HG03196 (cell line): ENCODE data around the gene NID1.
"Not testable (repeated sequence)": the region's sequence is repeated elsewhere in the genome, so short reads cannot be mapped to it uniquely, and the experiment has no call there.

ENCODE experiments used
- ATAC-seq: cut with Tn5 transposase; IDR thresholded peaks from one replicate; pipeline ENCODE4 v1.9.1; 2021; ENCODE audit not compliant: unreplicated experiment

NID1 gene

DNA sequence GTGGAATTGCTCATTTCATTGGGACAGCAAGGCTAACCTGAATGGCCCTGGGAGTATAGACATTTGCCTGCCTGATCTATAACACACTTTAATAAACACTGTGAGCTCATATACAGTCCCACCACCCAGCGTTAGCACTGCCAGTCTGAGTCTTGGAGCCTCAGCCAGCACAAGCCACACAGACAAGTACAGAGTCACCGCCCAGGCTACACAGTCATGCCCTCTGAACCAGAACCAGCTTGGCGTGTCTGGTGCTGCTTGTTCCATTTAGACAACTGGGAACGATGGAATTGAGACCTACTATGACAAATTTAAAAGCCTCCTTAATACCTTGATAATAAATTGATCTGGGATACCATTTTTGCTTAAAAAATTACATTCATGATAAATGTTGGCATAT is 31.6 kb downstream of the NID1 start:
- no peak for ATAC-seq

DNA sequence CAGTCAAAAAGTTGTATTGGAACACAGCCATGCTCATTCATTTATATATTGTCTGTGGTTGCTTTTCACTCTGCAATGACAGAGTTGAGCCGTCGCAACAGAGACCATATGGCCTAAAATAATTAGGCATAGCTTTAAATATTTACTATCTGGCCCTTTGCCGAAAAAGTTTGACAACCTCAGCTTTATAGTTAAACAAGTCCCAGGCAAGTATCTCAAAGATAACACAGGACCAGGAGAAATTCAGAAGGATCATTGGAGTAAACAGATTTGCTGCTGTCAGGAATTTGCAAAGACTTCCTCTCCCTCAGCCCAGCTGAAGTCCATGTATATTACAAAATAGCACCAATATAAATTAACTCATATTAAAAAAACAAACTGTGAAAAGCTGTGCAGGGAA is 34.4 kb downstream of the NID1 start:
- no peak for ATAC-seq

DNA sequence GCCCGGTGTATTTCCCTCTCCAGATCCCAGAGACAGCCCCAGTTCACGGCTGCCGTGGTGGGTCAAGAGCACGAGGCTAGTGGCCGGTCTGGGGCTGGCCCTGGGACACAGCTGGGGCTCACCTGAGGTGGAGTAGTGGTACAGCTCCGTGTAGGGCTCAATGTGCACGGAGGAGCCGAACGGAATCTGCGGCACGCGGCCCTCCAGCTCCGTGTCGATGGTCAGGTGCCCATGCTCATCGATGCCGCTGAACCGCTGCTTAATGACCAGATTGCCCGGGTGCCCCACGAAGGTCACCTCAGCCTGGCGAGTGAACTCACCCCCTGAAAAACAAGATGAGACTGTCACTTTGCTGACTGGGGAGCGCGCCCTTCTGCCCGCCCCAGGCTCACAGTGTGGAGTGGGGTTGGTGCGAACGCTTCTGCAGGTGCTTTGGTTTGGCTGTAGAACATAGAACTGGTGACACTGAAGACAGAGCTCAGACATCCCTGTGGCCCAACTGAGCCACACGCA is 35.4 kb downstream of the NID1 start:
- no peak for ATAC-seq

DNA sequence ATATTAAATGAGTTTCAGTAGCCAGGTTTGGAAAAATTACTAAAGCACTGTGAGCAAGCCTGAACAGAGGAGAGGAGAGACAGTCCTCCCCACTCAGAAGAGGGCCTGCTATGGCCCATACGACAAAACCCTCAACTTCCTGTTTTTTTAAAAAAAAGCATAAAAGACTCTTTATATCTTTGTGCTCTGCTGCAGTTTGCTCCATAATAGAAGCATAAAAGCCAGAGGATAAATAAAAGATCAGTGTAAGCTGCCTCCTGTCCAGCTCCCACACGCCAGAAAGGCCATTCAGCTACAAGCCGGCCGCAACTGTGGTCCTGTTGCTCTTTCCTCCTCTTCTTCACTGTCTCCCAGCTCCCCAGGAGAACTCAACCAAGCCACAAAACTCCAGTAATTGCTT is 37.8 kb downstream of the NID1 start:
- no peak for ATAC-seq

DNA sequence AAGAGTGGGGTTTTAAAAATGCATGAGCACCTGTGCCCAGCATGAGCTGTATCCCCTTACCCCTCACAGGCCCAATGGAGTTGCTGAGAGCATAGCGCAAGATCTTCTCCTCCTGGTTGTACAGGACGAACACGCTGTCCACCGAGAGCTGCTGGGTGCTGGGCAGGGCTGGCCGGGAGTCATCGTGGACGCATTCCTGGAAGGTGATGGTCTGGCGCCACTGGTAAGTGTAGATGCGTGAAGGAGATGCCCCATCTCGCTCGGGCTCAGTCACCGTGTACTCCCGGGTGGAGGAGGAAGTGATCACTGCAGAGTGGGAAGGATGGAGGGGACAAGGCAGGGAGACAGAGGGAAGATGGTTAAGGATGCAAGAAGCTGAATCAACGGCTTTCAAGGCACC is 39.1 kb downstream of the NID1 start:
- ATAC-seq: no peak

- no peak for ATAC-seq
Measured at GRCh38 chr1:236024641-236025040, 40.2 kb downstream of the NID1 start.

DNA sequence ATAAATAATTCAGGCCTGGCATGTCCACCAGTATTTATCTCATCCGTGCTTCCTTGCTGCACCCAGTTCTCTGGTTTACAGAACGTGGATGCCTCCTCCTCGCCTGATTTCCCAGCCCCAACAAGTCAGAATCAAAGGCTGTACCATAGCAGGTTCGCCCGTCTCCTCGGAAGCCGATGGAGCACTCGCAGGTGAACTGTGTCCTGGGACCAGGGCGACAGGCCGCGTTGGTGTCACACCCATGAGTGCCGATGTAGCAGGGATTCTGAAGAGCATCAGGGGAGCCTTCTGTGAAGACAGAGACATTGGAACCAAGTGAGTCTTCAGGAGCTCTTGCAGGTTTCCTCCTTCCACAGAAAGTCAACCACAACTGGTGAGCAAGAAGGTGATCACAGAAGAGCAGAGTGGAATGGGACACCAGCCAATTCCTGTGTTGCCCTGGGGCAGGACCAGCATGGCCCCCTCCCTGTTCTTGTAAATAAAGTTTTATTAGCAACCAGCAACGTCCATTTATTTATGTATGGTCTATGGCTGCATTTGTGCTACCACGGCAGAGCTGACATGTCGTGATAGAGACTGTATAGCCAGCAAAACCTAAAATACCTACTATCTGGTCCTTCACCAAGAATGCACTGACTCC is 40.8 kb downstream of the NID1 start:
- no peak for ATAC-seq

DNA sequence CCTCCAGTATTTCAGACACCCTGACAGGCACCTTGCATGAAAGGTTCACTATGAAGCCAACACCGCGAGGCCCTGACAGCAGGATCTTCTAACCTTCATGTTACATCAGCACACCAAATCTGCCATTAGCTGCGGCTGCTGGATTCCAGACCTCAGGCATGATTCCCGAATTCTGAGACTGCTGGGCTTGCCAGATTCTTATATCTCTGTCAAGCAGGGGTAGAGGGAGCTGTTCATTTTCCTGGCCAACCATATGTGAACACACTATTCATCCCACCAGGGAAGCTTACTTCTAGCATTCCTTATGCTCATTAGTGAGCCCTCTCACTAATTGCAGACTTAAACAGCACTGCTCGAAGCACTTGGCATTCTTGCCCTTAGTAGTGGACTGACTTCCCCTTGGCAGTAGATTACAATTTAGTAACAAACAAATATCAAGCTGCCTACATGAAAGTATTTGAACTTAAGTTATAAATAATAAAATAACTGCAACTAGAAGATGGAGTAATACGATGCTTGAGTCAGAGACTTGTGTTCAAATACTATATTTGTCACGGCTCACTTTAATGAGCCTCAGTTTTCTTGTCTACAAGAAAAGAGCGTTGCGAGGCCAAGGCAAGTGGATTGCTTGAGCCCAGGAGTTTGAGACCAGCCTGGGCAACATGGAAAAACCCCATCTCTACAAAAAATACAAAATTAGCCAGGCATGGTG is 43.3 kb downstream of the NID1 start:
- no peak for ATAC-seq

DNA sequence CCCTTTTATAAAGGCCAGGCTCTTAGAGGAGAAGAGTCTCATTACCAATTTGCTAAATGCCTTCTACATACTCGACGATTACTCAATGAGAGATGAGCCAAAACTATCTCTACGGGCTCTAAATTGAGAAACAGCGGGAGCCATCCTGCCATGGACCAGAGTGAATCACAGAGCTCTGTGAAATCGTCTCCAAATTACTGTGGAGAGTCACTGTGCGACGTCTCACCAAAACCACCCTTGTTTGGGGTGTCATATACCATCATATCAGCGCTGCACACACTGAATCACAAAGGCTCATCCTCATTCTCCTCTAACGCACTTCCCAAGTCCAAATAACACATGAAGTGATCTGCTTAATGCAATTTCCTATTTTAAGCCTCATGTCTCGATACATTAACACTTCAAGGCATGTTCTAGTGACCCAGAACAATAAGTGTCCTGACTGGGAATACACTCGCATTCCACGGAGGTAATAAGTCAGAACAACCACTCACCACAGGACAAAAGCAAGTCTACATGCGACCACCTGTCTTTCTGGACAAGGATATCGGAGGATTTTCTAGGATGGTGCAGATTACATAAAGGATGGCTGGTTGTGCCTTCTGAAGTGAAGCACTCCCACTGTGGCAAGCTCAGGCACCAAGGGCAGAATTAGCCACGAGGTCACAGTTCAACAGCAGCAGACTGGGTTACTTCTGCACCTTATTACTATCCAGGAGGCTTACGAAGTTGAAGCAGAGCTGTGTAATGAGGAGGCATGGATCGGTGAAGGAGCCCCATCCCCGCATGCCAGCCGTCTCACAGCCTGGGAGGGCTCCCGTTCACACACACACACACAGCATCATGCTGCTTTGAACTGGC is 44.3 kb downstream of the NID1 start:
- ATAC-seq: no peak

DNA sequence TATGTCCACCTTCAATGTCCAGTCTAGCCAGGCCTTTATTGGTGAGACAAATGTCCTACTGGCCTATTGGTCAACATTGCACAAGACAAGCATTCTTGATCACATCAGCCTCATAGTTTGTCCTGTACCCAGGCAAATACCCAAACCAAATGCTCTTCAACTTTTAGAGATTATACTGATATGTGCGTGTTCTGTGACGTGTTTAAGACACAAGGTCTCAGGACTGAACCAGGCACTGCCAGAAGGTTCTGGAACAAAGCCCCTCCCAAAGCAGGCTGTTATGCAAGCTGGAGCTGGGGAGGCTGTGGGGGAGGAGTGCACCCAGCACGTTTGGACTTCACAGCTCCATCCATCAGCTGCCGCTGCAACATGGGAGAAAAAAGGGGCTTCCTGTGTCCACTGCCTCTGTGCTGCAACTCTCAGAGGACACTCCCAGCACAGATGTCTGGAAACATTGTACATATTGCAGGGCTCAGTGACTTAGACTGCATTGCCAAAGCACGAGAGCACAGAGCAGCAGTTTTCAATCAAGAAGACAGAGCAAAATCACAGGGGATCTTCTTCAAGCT is 45.9 kb downstream of the NID1 start:
- no peak for ATAC-seq

DNA sequence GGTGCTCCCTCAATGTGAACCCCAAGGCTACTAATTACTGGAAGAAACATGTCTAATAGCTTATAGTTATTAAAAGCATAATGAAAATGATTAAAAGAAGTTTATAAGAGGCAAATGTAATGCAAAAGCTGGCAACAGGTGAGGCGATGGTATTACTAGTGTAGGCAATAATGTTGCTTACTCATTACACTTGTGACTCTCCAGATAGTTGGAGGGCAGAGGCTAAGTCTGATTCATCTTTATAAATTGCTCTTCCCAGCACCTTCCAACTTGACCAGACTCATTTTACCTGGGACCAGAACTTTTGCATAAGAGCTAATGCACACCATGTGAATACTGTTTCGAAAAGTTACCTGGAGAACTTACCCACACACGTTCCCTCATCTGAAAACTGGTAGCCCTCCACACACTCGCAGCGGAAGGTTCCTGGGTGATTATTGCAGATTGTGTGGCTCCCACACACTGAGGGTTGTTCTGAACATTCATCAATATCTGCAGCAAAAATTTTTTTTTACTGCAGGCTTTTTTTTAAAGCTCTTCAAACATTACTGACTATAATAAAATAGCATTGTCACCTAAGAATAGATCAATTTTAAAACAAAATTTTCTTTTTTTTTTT is 48.0 kb downstream of the NID1 start:
- ATAC-seq: no peak

DNA sequence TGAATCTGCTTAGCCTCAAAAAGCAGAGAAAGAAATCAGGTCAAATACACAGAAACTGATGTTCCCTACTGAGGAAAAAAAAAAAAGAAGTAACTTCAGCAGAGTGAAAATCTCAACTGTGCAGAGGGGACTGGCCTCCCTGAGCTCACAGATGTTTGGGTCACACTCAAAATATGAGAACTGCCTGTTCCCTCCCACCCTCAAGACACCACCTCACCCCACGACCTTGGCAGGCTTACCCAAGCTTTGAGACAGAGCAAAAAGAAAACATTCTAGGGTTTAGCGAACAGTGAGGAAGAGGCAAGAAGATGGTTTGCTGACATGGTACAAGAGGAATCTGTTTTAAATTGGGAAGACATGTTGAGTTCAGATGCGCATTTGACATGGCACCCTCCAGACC is 48.8 kb downstream of the NID1 start:
- no peak for ATAC-seq

- ATAC-seq: no peak
Measured at GRCh38 chr1:236015539-236015938, 49.4 kb downstream of the NID1 start.

GRCh38 chr1:236013330-236013729 is 51.6 kb downstream of the NID1 start:
- no peak for ATAC-seq

GRCh38 chr1:236011641-236012040 is 53.2 kb downstream of the NID1 start:
- no peak for ATAC-seq

DNA sequence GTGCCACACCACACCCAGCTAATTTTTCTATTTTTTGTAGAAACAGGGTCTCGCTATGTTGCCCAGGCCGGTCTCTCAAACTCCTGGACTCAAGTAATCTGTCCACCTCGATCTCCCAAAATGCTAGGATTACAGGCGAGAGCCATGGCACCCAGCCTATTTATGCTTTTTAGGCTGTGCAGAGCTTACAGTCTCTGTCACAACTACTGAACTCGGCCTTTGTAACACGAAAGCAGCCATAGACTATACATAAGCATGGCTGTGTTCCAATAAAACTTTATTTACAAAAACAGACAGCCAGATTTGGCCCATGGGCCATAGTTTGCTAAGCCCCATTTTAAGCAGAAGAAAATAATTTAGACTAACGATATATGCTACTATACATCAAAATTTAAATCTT is 54.4 kb downstream of the NID1 start:
- ATAC-seq: no peak

DNA sequence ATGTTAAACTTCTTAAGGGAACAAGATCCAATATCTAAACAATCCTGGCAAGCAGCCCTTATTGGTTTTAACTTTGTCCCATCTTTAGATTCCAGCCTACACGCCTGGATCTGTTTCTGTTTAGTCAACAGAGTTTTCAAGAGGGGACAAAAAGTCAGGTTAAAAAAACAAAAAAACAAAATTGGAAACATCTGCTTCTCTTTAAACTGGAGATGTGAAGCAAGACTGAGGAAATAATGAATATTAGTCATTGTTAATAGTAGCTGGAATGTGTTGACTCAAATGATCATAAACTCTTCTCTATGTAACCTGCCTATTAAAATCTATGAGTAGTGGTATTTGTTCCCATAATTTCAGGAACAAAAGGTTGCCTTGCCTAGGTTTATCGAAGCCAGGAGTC is 55.0 kb downstream of the NID1 start:
- no peak for ATAC-seq

DNA sequence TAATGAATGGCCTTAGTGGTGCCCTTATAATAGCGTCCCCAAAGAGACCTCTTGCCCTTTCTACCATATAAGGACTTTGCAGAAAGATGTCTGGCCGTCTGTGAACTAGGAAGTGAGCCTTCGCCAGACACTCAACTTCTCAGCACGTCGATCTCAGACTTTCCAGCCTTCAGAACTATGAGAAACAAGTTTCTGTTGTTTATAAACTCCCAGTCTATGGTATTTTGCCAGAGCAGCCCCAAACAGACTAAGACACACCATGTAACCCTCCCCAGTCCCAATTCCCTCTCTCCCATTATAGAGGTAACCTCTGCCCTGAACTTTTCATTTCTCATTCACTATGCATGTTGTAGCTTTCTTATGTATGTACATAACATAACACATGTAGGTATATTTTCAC is 55.7 kb downstream of the NID1 start:
- no peak for ATAC-seq

DNA sequence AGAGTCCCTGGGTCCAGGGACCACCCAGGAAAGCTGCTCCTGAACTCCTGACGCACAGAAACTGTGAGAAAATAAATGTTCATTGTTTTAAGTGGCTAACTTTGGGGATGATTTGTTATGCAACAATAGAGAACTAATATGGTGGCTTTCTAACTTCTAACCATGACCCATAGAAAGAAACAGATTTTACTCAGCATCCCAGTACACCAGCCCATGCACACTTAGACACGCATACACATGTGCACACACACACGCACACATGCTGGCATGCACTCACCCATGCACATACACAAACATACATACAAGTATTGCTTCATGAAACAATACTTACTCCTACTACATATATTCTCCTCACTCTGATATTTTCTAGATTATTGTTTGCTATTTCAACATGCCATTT is 57.1 kb downstream of the NID1 start:
- no peak for ATAC-seq

DNA sequence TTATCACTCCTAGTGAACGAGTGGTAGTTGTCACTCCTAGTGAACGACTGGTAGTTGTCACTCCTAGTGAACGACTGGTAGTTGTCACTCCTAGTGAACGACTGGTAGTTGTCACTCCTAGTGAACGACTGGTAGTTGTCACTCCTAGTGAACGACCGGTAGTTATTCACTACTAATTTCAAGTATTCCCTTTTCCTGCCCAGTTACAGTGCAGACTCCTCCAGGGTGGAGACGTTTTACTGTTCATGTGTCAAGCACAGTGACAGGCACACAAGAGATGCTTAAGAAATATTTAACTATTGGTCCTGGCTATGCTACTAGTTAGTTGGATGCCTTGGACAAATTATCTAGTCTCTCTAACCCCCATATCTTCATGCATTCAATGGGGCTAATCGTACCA is 61.8 kb downstream of the NID1 start:
- ATAC-seq: not testable (repeated sequence)

GRCh38 chr1:236002572-236002971 is 62.3 kb downstream of the NID1 start:
- ATAC-seq: no peak
